Measurements from ENCODE around the gene IL7R.

The IL7R gene, protein sequence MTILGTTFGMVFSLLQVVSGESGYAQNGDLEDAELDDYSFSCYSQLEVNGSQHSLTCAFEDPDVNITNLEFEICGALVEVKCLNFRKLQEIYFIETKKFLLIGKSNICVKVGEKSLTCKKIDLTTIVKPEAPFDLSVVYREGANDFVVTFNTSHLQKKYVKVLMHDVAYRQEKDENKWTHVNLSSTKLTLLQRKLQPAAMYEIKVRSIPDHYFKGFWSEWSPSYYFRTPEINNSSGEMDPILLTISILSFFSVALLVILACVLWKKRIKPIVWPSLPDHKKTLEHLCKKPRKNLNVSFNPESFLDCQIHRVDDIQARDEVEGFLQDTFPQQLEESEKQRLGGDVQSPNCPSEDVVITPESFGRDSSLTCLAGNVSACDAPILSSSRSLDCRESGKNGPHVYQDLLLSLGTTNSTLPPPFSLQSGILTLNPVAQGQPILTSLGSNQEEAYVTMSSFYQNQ

GRCh38 chr5:35856765-35857351 lies at the start of gene IL7R:
Gene IL7R (plus strand): TSS chr5:35856891. CDS start chr5:35856978, 87 bp downstream.
- no peak for DNase-seq

- DNase-seq: no peak
Observed at GRCh38 chr5:35810601-35811000, 46.1 kb upstream of the IL7R start.

DNA sequence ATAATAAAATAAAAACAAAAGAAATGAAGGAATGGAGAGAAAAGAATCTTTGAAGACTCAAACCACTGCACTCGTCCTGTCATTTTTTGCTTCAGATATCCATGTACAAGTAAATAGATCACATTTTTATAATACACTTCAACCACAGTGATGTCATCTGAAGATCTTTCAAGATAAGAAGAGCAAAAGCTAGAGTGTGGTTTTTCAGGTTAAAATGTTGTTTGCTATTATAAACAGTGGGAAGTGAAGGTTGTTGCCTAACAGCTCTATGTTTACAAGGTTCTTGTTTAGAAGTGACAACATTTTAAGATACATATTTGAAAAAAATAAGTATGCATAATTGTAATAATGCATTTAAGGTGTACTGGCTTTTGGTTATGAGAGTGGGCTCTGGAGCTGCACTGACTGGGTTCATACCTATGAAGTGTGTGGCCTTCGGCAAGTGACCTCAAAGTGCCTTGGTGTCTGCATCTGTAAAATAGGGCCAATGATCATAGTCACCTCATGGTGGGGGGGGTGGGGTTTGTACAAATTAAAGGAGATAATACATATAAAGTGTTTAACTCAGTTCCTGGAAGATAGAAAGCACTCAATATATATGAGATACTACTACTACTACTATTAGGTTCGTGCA lies 45.5 kb upstream of the IL7R start:
- DNase-seq: no peak

GRCh38 chr5:35813521-35813920 lies 43.2 kb upstream of the IL7R start:
- no peak for DNase-seq

GRCh38 chr5:35815089-35815936 lies 41.4 kb upstream of the IL7R start:
- no peak for DNase-seq

GRCh38 chr5:35816881-35817521 lies 39.7 kb upstream of the IL7R start:
- DNase-seq: no peak

- no peak for DNase-seq
Observed at GRCh38 chr5:35819026-35819425, 37.7 kb upstream of the IL7R start.

DNA sequence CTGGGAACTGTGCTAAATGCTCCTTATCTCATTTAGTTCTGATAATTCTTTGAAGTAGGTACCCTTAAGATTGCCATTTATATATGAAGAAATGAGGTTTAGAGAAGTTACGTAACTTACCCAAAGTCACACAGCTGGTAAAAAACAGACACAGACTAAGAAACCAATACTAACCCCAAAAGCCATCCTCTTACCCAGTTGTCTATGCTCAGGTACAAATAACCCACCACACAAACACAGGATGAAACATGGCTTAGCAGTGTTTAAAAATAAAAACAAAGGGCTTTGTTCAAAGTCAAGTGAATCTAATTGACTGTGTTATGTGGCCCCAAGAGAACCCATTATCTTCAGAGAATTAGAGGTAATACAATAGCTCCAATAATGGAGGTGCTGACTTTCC lies 37.0 kb upstream of the IL7R start:
- DNase-seq: no peak

DNA sequence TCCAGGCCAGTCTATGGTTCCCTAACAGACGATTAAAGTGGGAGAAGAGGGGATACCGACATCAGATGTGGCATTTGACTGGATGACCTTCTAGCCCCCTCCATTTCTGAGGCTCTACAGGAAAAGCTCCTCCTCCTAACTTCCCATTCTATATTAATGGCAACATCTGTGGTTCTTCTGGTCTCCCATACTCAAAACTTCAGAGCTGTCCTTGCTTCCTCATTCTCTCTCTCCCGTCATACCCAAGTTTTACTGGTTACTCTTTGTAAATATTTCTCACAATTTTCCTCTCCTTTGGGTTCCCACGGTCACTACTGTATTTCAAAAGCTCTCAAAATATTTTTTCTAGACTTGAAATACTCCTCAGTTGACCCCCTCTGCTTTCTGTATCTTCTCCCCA lies 36.0 kb upstream of the IL7R start:
- no peak for DNase-seq

DNA sequence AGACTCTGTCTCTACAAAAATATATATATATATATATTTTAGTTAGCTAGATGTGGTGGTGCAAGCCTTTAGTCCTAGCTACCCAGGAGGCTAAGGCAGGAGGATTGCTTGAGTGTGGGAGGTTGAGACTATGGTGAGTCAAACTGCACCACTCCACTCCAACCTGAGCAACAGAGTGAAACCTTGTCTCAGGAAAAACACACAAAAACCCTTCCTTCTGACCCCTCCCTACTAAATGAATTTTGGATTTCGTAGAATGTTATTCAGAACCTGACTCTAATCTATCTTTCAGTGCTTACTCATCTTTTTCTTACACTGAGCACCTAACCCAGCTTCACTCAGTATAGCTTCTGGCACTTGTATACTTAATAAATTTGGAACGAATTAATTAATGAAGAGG lies 35.2 kb upstream of the IL7R start:
- DNase-seq: no peak

GRCh38 chr5:35822511-35822910 lies 34.2 kb upstream of the IL7R start:
- no peak for DNase-seq

GRCh38 chr5:35823347-35824098 lies 33.2 kb upstream of the IL7R start:
- no peak for DNase-seq

DNA sequence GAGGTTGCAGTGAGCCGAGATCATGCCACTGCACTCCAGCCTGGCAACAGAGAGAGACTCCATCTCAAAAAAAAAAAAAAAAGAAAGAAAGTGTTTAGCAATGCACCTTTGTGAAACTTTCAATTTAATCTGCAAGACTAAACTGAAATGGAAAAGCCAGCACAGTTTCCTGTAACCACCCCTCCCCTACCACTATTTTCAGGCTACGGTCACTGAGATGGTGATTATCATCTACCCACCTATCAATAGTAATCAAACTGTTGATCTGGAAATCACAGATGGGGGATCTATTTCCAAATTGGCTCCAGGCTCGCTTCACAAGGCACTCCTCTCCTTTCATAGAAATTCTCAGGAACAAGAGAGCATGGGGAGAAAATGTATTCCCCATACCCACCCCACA lies 30.6 kb upstream of the IL7R start:
- no peak for DNase-seq

GRCh38 chr5:35826554-35826953 lies 30.1 kb upstream of the IL7R start:
- DNase-seq: no peak

DNA sequence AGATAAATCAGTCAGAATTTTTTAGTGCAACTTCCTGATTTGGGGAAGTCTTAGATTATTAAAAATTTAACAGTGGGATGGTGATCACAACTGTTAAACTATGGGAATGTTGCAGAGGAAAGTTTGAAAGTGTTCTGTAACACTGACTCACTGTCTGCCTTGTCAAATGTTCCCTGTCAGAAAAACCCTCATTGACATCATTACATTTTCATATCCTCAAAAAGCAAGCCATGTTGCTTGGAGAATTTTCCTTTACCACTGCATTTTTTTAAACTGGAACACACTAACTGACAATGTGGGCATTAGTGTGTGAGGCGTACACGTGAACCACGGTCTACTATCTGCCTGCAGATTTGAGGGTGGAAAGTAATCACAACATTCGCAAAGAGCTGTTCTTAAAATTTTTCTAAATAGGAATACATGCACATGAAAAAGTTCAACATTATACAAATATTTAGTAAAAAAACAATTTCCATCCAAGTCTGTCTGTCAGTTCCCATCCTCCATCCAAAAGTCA lies 28.6 kb upstream of the IL7R start:
- no peak for DNase-seq

DNA sequence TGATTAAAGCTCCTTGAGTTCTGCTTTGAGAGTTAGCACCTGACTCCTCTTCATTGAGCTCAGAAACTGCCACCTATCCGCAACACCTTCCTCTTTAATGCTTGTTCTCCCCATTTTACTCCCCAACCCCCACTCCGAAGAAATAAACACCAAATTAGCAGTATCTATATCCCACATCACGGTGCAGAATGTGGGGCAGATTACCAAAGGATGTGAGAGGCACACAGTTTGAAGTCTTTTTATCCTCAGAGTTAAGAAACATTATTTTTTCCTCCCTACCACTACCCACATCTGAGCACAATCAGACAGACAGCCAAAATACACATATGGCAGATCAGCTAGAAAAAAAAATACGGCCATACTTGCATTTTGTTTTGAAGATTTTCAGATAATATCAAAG lies 26.1 kb upstream of the IL7R start:
- DNase-seq: no peak

GRCh38 chr5:35832762-35833161 lies 23.9 kb upstream of the IL7R start:
- DNase-seq: no peak

- DNase-seq: no peak
Observed at GRCh38 chr5:35833224-35833623, 23.5 kb upstream of the IL7R start.

DNA sequence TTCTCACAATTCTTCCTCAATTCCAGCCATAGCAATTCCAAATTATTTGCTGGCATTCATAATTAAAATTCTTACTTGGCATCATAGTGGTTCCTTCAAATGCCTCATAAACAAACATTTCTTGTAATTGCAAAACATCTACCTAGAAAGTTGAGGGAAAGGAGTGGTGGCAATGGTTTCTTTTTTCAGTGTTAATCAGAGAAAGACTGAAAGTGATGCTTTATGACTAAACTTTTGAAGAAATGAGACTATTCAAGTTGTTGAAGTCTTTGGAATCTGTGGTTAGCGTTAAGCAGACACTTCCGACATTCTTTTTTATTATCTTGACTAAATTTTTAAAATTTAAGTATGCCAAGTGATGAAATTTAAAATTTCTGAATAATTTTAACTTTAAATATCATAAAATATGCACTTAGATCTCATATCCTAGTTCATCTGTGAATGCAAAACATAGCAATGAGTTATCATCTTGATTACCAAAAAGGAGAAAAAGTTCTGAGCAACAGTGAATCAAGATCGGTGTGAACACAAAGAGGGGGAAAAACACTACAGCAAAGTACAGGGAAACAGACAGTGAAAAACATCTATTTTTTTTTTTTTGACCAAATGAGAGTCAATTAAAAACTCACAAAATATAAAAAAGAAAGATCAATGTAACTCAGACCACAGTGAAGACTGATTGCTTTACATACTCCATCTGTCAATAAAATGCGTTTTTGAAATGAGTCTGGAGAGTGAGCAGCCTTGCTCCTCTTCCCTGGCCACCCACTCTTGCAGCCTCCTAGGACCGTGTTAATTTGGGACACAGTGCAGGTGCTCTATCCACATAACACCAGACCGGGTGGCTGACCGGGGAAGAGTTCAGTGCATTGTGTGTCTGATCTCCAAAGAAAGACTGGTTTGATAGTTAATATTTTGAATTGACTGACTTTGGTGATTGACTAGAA lies 20.6 kb upstream of the IL7R start:
- no peak for DNase-seq

- DNase-seq: no peak
Observed at GRCh38 chr5:35838370-35839042, 18.2 kb upstream of the IL7R start.
